GM12878 (cell line): ENCODE results near the gene FAM193A. TPM values are rescaled to one million over a fixed set of nuclear protein-coding genes. Genes with fewer than 3 reads are reported as not detected.

Experiments
- ATAC-seq: fragments of 200-7000 bp; cut with Tn5 transposase; 3 replicates; pipeline ENCODE4 v1.9.1; 2020; ENCODE audit warnings: mild to moderate bottlenecking, moderate library complexity
- BruUV-seq: library from RNA; stranded (reverse); fragments of 400-500 nt; replicated peaks from 2 replicates; lab custom pipeline; 2021; lab: Mats Ljungman, UMichigan
- CTCF ChIA-PET: fragments of 300-600 bp; sonication (Branson Sonifier 250); formaldehyde crosslinking; extraction: SDS; loops from one replicate; lab custom pipeline; 2021; ENCODE audit warnings: inconsistent platforms; lab: Yijun Ruan, JAX
- POLR2A ChIA-PET: fragments of 350-600 bp; formaldehyde crosslinking; extraction: SDS; loops from one replicate; lab custom pipeline; 2021; ENCODE audit warnings: inconsistent platforms; lab: Charles Lee
- RAD21 ChIA-PET: fragments of 300-600 bp; sonication (Branson Sonifier 250); formaldehyde crosslinking; loops from one replicate; lab custom pipeline; 2023; ENCODE audit warnings: antibody characterized with exemption; ENCODE audit not compliant: unreplicated experiment; lab: Charles Lee
- SMC1A ChIA-PET: fragments of 300-600 bp; sonication (Branson Sonifier 250); formaldehyde crosslinking; loops from one replicate; lab custom pipeline; 2023; ENCODE audit not compliant: unreplicated experiment, uncharacterized antibody; lab: Charles Lee
- DNase-seq: peaks from one replicate; pipeline ENCODE4 v3.0.0-alpha.2; 2011; ENCODE audit warnings: low read depth, low spot score
- FAIRE-seq: peaks from 3 replicates; lab custom pipeline; 2011; peaks lifted over from hg19 to GRCh38; lab: Jason Lieb, UNC
- H2AFZ ChIP-seq: 2 replicates; pipeline ENCODE4 v1.6.0; 2011; ENCODE audit warnings: low read depth, low read length, control low read depth; ENCODE audit not compliant: control insufficient read depth
- H3K27ac ChIP-seq: 2 replicates; pipeline ENCODE4 v1.5.1; 2011; ENCODE audit warnings: control low read depth; ENCODE audit not compliant: control insufficient read depth, insufficient read depth
- H3K27me3 ChIP-seq, 2 experiments: replicated peaks in 1 of 2; 2 replicates each; pipeline versions ENCODE4 v1.6.0 to v1.6.1; 2011; ENCODE audit warnings: low read length in 1 of 2; ENCODE audit not compliant: control insufficient read depth in 2 of 2, insufficient read depth in 2 of 2
- H3K36me3 ChIP-seq, 2 experiments: 2 replicates each; pipeline ENCODE4 v1.5.1; 2011; ENCODE audit warnings: low read length in 1 of 2; ENCODE audit not compliant: control insufficient read depth in 2 of 2, insufficient read depth in 2 of 2
- H3K4me1 ChIP-seq: 2 replicates; pipeline ENCODE4 v1.6.1; 2011; ENCODE audit warnings: mild to moderate bottlenecking, low read length, moderate library complexity, mixed read lengths; ENCODE audit not compliant: control insufficient read depth, insufficient read depth
- H3K4me2 ChIP-seq: 2 replicates; pipeline ENCODE4 v1.6.0; 2011; ENCODE audit warnings: control low read depth; ENCODE audit not compliant: control insufficient read depth, insufficient read depth
- H3K4me3 ChIP-seq: fragments of 200-600 bp; sonication (generic); 2 replicates; pipeline ENCODE4 v1.5.1; 2016
- H3K79me2 ChIP-seq: 2 replicates; pipeline ENCODE4 v1.6.0; 2011; ENCODE audit warnings: low read length; ENCODE audit not compliant: control insufficient read depth, insufficient read depth
- H3K9ac ChIP-seq: 2 replicates; pipeline ENCODE4 v1.8.0; 2011; ENCODE audit warnings: low read length, control low read depth, mixed read lengths; ENCODE audit not compliant: control insufficient read depth, insufficient read depth
- H3K9me3 ChIP-seq: replicated peaks from 3 replicates; pipeline ENCODE4 v1.5.1; 2011; ENCODE audit warnings: mild to moderate bottlenecking, low read length; ENCODE audit not compliant: control insufficient read depth, insufficient read depth
- H4K20me1 ChIP-seq: 2 replicates; pipeline ENCODE4 v1.6.0; 2011; ENCODE audit not compliant: control insufficient read depth, insufficient read depth
- EED ChIP-seq: sonication (generic); IDR thresholded peaks from 2 replicates; pipeline ENCODE4 v1.6.1; 2016; ENCODE audit warnings: antibody characterized with exemption, low read depth
- IKZF1 ChIP-seq: fragments of 450-650 bp; conservative IDR thresholded peaks from 2 replicates; pipeline ENCODE4 v1.6.1; 2017; ENCODE audit warnings: antibody characterized with exemption, mild to moderate bottlenecking
- KLF5 ChIP-seq: fragments of 450-650 bp; IDR thresholded peaks from 2 replicates; pipeline ENCODE4 v1.6.1; 2014; ENCODE audit warnings: mild to moderate bottlenecking; ENCODE audit not compliant: partially characterized antibody
- NBN ChIP-seq: fragments of 450-650 bp; IDR thresholded peaks from 2 replicates; pipeline ENCODE4 v1.6.1; 2016
- SP1 ChIP-seq: IDR thresholded peaks from one replicate; pipeline ENCODE4 v1.6.1; 2011; ENCODE audit warnings: low read depth, low read length
- SPI1 ChIP-seq: IDR thresholded peaks from 2 replicates; pipeline ENCODE4 v1.6.1; 2011; ENCODE audit warnings: low read depth, mild to moderate bottlenecking, low read length, moderate library complexity, borderline replicate concordance; ENCODE audit not compliant: insufficient read depth
- TBL1XR1 ChIP-seq: IDR thresholded peaks from 2 replicates; pipeline ENCODE4 v1.6.1; 2012; ENCODE audit warnings: low read depth, low read length, improper control_type of control experiment
- ZBED1 ChIP-seq: IDR thresholded peaks from 2 replicates; pipeline ENCODE4 v1.6.1; 2016; ENCODE audit warnings: borderline replicate concordance
- ZNF207 ChIP-seq: fragments of 450-650 bp; IDR thresholded peaks from 2 replicates; pipeline ENCODE4 v1.6.1; 2014; ENCODE audit warnings: antibody characterized with exemption, mild to moderate bottlenecking, borderline replicate concordance
- ZSCAN29 ChIP-seq: fragments of 450-650 bp; IDR thresholded peaks from 2 replicates; pipeline ENCODE4 v1.6.1; 2017; ENCODE audit warnings: mild to moderate bottlenecking, moderate library complexity
- WGBS: methylation state at CpG from one replicate; pipeline ENCODE4 v1.1.6; 2016; ENCODE audit warnings: low lambda C conversion rate; ENCODE audit not compliant: insufficient replicate concordance, insufficient coverage; ENCODE audit errors: missing lambda C conversion rate; 5-methylcytosine and 5-hydroxymethylcytosine counted together
- in situ Hi-C: fragments of 300-500 bp; cut with MboI; formaldehyde crosslinking; loops from 9 replicates; pipeline ENCODE4 v1.14.3; 2018; ENCODE audit warnings: mixed read lengths
- intact Hi-C: fragments of 100-400 bp; cut with micrococcal nuclease; formaldehyde crosslinking; loops from one replicate; pipeline ENCODE4 v1.14.2; 2022; ENCODE audit not compliant: unreplicated experiment
- polyA plus RNA-seq, 11 experiments: library from polyadenylated mRNA; depleted of rRNA in 4 of 11; unstranded in 6 of 11; stranded (reverse) in 5 of 11; fragments of >200 nt; fragmentation: Nextera tagmentation in 4 of 11; fragmentation: Illumina TruSeq in 1 of 11; extraction: Ambion mirVana in 4 of 11; extraction: Trizol in 1 of 11; gene quantifications; 1 replicate in 1 of 11; 2 replicates in 10 of 11; pipeline versions ENCODE4 v1.2.1 to v1.2.3, GENCODE V29; 2011 to 2016; ENCODE audit warnings: inconsistent platforms in 2 of 11, missing spikeins in 2 of 11, low read depth in 1 of 11
- total RNA-seq, 4 experiments: library from RNA; depleted of rRNA in 3 of 4; stranded (reverse); fragments of >200 nt in 3 of 4; fragmentation: Illumina TruSeq in 1 of 4; extraction: Trizol in 1 of 4; gene quantifications; 2 replicates each; pipeline versions ENCODE4 v1.2.1 to v1.2.3, GENCODE V29; 2013 to 2021
- TF ChIP-seq, protein P1 (sequence below): fragments of 450-650 bp; IDR thresholded peaks from 2 replicates; pipeline ENCODE4 v1.6.1; 2018; ENCODE audit warnings: mild to moderate bottlenecking, low read depth, moderate library complexity; ENCODE audit not compliant: partially characterized antibody
- TF ChIP-seq, protein P2 (sequence below): fragments of 450-650 bp; IDR thresholded peaks from 2 replicates; pipeline ENCODE4 v1.6.1; 2014; ENCODE audit warnings: mild to moderate bottlenecking
- TF ChIP-seq, protein P3 (sequence below), 3 experiments: IDR thresholded peaks in 2 of 3; conservative IDR thresholded peaks in 1 of 3; 2 replicates each; pipeline ENCODE4 v1.5.1; 2011; ENCODE audit warnings: low read depth in 3 of 3, low read length in 3 of 3, mild to moderate bottlenecking in 3 of 3, control low read depth in 2 of 3, moderate library complexity in 2 of 3, inconsistent platforms in 1 of 3, mixed read lengths in 1 of 3; ENCODE audit not compliant: control insufficient read depth in 2 of 3, insufficient read depth in 1 of 3; ENCODE audit errors: extremely low read depth in 1 of 3

The FAM193A gene
- total and polyA plus RNA-seq, 10 of the 15 experiments (the other 5 are each of a cell fraction or from before 2014, with no cell fraction given) = 0.52 to 23.3 (median 7.4) TPM

DNA sequence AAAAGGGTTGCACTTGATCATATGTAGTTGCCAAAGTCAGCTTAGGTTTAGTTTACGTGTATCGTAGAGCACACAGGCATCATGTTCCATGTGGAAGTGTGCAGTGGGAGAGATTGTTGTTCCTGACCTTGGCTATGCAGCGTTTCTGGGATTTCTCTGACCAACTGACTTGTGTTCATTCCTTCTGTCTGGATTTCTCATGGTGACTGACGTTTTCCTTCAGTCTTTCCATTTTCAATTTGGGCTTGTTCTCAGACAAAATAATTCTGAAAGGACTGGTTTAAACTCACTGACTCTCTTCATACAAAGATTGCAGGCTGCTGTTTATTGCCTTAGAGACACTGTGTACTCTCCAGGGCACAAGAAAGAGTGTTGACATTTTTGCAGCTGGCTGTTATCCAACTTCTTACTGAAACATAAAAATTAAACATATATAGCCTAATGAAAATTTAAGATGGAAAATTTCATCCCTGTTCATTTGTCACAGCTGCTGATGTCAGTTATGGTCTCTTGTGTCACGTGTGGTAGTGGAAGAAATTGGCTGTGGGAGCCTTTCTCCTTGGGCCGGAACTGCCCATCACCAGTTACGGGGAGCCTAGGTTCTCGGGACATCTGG is 124.3 kb downstream of the FAM193A start:
- WGBS = 90% methylated on average over 8 of the region's 8 CpGs
- ChIA-PET SMC1A (interaction anchor here (1.0 kb wide), 1 partner anchor 12 kb away, joined by 3 read pairs; no protein-coding TSS in a partner anchor), RAD21 (no interaction called here), POLR2A (no interaction called here)
- in situ Hi-C loops = no loop called here
- H3K27ac ChIP-seq = no peak overlapping the region
- H3K27me3 ChIP-seq = no peaks in the 10 kb centered on the region
- H2AFZ ChIP-seq = no peak overlapping the region
- intact Hi-C loops = no loop called here
- H4K20me1 ChIP-seq = no peaks in the 10 kb centered on the region
- no peak for DNase-seq
- TF ChIP-seq IKZF1 (no peak), NBN (no peak), KLF5 (no peak), SP1 (no peak), SPI1 (no peak), EED (no peak), ZBED1 (no peak), ZSCAN29 (no peak), ZNF207 (no peak), TBL1XR1 (no peak)
- TF ChIP-seq, protein P1, sequence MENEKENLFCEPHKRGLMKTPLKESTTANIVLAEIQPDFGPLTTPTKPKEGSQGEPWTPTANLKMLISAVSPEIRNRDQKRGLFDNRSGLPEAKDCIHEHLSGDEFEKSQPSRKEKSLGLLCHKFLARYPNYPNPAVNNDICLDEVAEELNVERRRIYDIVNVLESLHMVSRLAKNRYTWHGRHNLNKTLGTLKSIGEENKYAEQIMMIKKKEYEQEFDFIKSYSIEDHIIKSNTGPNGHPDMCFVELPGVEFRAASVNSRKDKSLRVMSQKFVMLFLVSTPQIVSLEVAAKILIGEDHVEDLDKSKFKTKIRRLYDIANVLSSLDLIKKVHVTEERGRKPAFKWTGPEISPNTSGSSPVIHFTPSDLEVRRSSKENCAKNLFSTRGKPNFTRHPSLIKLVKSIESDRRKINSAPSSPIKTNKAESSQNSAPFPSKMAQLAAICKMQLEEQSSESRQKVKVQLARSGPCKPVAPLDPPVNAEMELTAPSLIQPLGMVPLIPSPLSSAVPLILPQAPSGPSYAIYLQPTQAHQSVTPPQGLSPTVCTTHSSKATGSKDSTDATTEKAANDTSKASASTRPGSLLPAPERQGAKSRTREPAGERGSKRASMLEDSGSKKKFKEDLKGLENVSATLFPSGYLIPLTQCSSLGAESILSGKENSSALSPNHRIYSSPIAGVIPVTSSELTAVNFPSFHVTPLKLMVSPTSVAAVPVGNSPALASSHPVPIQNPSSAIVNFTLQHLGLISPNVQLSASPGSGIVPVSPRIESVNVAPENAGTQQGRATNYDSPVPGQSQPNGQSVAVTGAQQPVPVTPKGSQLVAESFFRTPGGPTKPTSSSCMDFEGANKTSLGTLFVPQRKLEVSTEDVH = no peak
- TF ChIP-seq, protein P2, sequence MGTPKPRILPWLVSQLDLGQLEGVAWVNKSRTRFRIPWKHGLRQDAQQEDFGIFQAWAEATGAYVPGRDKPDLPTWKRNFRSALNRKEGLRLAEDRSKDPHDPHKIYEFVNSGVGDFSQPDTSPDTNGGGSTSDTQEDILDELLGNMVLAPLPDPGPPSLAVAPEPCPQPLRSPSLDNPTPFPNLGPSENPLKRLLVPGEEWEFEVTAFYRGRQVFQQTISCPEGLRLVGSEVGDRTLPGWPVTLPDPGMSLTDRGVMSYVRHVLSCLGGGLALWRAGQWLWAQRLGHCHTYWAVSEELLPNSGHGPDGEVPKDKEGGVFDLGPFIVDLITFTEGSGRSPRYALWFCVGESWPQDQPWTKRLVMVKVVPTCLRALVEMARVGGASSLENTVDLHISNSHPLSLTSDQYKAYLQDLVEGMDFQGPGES = no peak
- TF ChIP-seq, protein P3, sequence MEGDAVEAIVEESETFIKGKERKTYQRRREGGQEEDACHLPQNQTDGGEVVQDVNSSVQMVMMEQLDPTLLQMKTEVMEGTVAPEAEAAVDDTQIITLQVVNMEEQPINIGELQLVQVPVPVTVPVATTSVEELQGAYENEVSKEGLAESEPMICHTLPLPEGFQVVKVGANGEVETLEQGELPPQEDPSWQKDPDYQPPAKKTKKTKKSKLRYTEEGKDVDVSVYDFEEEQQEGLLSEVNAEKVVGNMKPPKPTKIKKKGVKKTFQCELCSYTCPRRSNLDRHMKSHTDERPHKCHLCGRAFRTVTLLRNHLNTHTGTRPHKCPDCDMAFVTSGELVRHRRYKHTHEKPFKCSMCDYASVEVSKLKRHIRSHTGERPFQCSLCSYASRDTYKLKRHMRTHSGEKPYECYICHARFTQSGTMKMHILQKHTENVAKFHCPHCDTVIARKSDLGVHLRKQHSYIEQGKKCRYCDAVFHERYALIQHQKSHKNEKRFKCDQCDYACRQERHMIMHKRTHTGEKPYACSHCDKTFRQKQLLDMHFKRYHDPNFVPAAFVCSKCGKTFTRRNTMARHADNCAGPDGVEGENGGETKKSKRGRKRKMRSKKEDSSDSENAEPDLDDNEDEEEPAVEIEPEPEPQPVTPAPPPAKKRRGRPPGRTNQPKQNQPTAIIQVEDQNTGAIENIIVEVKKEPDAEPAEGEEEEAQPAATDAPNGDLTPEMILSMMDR (IDR thresholded peaks at IDR 0.05 in 2 of 3, conservative IDR thresholded peaks at IDR 0.05 in 1 of 3; ENCODE audit: control insufficient read depth in 2 of 3, extremely low read depth in 1 of 3, insufficient read depth in 1 of 3, low read depth in 3 of 3, low read length in 3 of 3) = no peak
- TF ChIP-seq, all 136 proteins: peak for 0
- no peak overlapping the region for H3K4me3 ChIP-seq
- no peaks in the 10 kb centered on the region for H3K79me2 ChIP-seq
- CTCF ChIA-PET = interaction anchor here (0.9 kb wide), 1 partner anchor 12 kb away, joined by 4 read pairs; no protein-coding TSS in a partner anchor
- no peak overlapping the region for H3K4me2 ChIP-seq
- H3K9ac ChIP-seq = no peak overlapping the region
- FAIRE-seq (no peak), ATAC-seq (no peak)
- BruUV-seq = no TSS peak
- H3K4me1 ChIP-seq = no peaks in the 10 kb centered on the region
- peaks cover 9 to 36% of the 10 kb centered on the region in 2 experiments for H3K36me3 ChIP-seq
- H3K9me3 ChIP-seq = no peaks in the 10 kb centered on the region
